Measurements from ENCODE around the gene REC8. TPM values are rescaled to one million over a fixed set of nuclear protein-coding genes. Genes with fewer than 3 reads are reported as not detected.

REC8 gene
- total and polyA plus RNA-seq, 2 of the 13 experiments (the other 11 are each of a cell fraction or from before 2014, with no cell fraction given) = 3.4 to 14.7 TPM

- in situ Hi-C loops (cut with HindIII; ENCODE audit: extremely low pct_ligation_motif_present, low pct_unique_long_range_greater_than_20kb) = no loop called here
- CTCF ChIA-PET (ENCODE audit: low intra/inter-chr PET ratio, low total read pairs) = no interaction called here
- intact Hi-C loops (cut with micrococcal nuclease; ENCODE audit: unreplicated experiment) = no loop called here
- peak overlapping the region; percentile 99 for H3K4me2 ChIP-seq (ENCODE audit: low read depth, low read length)
- no peak overlapping the region for H2AFZ ChIP-seq (ENCODE audit: low read length)
- no peaks in the 10 kb centered on the region for H3K9me3 ChIP-seq (ENCODE audit: low read length)
- no peak for DNase-seq (ENCODE audit: low spot score)
- 89% methylated on average over 7 of the region's 7 CpGs for WGBS (ENCODE audit: low lambda C conversion rate)
- no peaks in the 10 kb centered on the region; a peak in 1 of 5 replicates for H3K27me3 ChIP-seq (ENCODE audit: control insufficient read depth in 1 of 2, insufficient read depth in 2 of 2, low read length in 2 of 2)
- H3K27ac ChIP-seq (ENCODE audit: extremely low read length, insufficient read depth, low read length) = peak overlapping the region; percentile 84
- POLR2A ChIA-PET = interaction anchor here (1.3 to 4.3 kb wide), 11 partner anchors 10 to 248 kb away, joined by 3 to 230 read pairs (median 35); partner anchors contain the start of genes CHMP4A, DCAF11, DHRS1 and EMC9
- no peak for ATAC-seq
- peak overlapping the region; percentile 79 to 91 (median 85) for H3K4me3 ChIP-seq (replicated peaks in 1 of 3; ENCODE audit: insufficient read depth in 1 of 3, low read depth in 2 of 3, low read length in 3 of 3)
- peak overlapping the region; percentile 97 for H3K9ac ChIP-seq (ENCODE audit: insufficient read depth, low read depth, low read length)
- BruUV-seq (replicated peaks) = TSS peak; percentile 53
- H3K79me2 ChIP-seq (ENCODE audit: insufficient read depth, low read length) = peaks cover 43% of the 10 kb centered on the region
- peaks cover 70% of the 10 kb centered on the region for H3K4me1 ChIP-seq (ENCODE audit: insufficient read depth, low read length)
- no peaks in the 10 kb centered on the region for H4K20me1 ChIP-seq (ENCODE audit: insufficient read depth, low read length)
- FAIRE-seq = peak; percentile 23
- peaks cover 18 to 29% of the 10 kb centered on the region in 2 experiments; a peak in 4 of 5 replicates for H3K36me3 ChIP-seq (replicated peaks in 1 of 2; ENCODE audit: control insufficient read depth in 1 of 2, insufficient read depth in 2 of 2, low read length in 2 of 2)
- TF ChIP-seq KLF15 (CRISPR knock-in tag; IDR thresholded peaks at IDR 0.05; ENCODE audit: borderline replicate concordance) = no peak
- no peak for TF ChIP-seq TRAFD1 (CRISPR knock-in tag; IDR thresholded peaks at IDR 0.05; ENCODE audit: borderline replicate concordance)
- TF ChIP-seq ZNF577 (CRISPR knock-in tag; IDR thresholded peaks at IDR 0.05; ENCODE audit: borderline replicate concordance, low read depth) = no peak
- no peak for TF ChIP-seq RAD21 (CRISPR knock-in tag; IDR thresholded peaks at IDR 0.05)
- no peak for TF ChIP-seq POLR2AphosphoS2 (IDR thresholded peaks at IDR 0.05; ENCODE audit: low read depth, low read length)
- TF ChIP-seq ELK4 (CRISPR knock-in tag; IDR thresholded peaks at IDR 0.05; ENCODE audit: borderline replicate concordance) = no peak
- TF ChIP-seq PTBP1 (IDR thresholded peaks at IDR 0.05; ENCODE audit: low read depth, low read length, poor library complexity, severe bottlenecking) = no peak
- TF ChIP-seq CC2D1A (CRISPR knock-in tag; IDR thresholded peaks at IDR 0.05) = peak; percentile 54; the same call in 1 of the 2 replicates
- no peak for TF ChIP-seq KDM1A (CRISPR knock-in tag; IDR thresholded peaks at IDR 0.05)
- TF ChIP-seq JUN (CRISPR knock-in tag; IDR thresholded peaks at IDR 0.05) = peak; percentile 15; the same call in 1 of the 2 replicates
- TF ChIP-seq ZNF550 (CRISPR knock-in tag; IDR thresholded peaks at IDR 0.05; ENCODE audit: borderline replicate concordance) = no peak
- no peak for TF ChIP-seq NONO (IDR thresholded peaks at IDR 0.05)
- TF ChIP-seq NONO (CRISPR knock-in tag; conservative IDR thresholded peaks at IDR 0.05) = no peak
- 0 out of 2 replicates have a peak, but pooled peaks have one; percentile 25 for TF ChIP-seq PATZ1 (CRISPR knock-in tag; IDR thresholded peaks at IDR 0.05)
- no peak for TF ChIP-seq ZNF451 (CRISPR knock-in tag; IDR thresholded peaks at IDR 0.05)
- no peak for TF ChIP-seq GPBP1L1 (CRISPR knock-in tag; IDR thresholded peaks at IDR 0.05)
- no peak for TF ChIP-seq ZNF616 (CRISPR knock-in tag; IDR thresholded peaks at IDR 0.05; ENCODE audit: low read depth)
Measured at GRCh38 chr14:24194186-24194872, 22.4 kb downstream of the REC8 start.

Measured in HepG2 (cell line).